Parathyroid adenoma (tissue), 2 donors: Measurements from ENCODE around the gene SLC12A2.
A peak's percentile ranks its signal among the peaks of the same experiment; 100 is the strongest.

Source experiments
- H2AFZ ChIP-seq: fragments of 300-600 bp; sonication (generic); one replicate; pipeline ENCODE4 v1.7.0; 2017; ENCODE audit warnings: antibody characterized with exemption, mild to moderate bottlenecking
- H3K27ac ChIP-seq: fragments of 300-600 bp; sonication (generic); one replicate; pipeline ENCODE4 v1.7.0; 2017
- H3K27me3 ChIP-seq: fragments of 300-600 bp; sonication (generic); one replicate; pipeline ENCODE4 v1.7.0; 2017; ENCODE audit warnings: low read length; ENCODE audit not compliant: control insufficient read depth, insufficient read depth
- H3K36me3 ChIP-seq: fragments of 300-600 bp; sonication (generic); one replicate; pipeline ENCODE4 v1.7.0; 2017; ENCODE audit warnings: low read length; ENCODE audit not compliant: control insufficient read depth, insufficient read depth
- H3K4me1 ChIP-seq: fragments of 300-600 bp; sonication (generic); one replicate; pipeline ENCODE4 v1.7.0; 2017; ENCODE audit warnings: control low read depth
- H3K4me2 ChIP-seq: fragments of 300-600 bp; sonication (generic); one replicate; pipeline ENCODE4 v1.7.0; 2017; ENCODE audit warnings: low read length
- H3K4me3 ChIP-seq: fragments of 300-600 bp; sonication (generic); one replicate; pipeline ENCODE4 v1.7.0; 2017; ENCODE audit warnings: low read depth, low read length
- H3K79me2 ChIP-seq: fragments of 300-600 bp; sonication (generic); one replicate; pipeline ENCODE4 v1.7.0; 2017; ENCODE audit warnings: control low read depth
- H3K9ac ChIP-seq: fragments of 300-600 bp; sonication (generic); one replicate; pipeline ENCODE4 v1.7.0; 2017; ENCODE audit warnings: mild to moderate bottlenecking
- H3K9me3 ChIP-seq: fragments of 300-600 bp; sonication (generic); one replicate; pipeline ENCODE4 v1.7.0; 2017; ENCODE audit warnings: low read length; ENCODE audit not compliant: control insufficient read depth
- TF ChIP-seq, protein P1 (sequence below): fragments of 300-600 bp; sonication (generic); IDR thresholded peaks from one replicate; pipeline ENCODE4 v1.7.0; 2017; ENCODE audit warnings: antibody characterized with exemption, mild to moderate bottlenecking
- donor health status: primary hyperparathyroidism.

SLC12A2 gene

DNA sequence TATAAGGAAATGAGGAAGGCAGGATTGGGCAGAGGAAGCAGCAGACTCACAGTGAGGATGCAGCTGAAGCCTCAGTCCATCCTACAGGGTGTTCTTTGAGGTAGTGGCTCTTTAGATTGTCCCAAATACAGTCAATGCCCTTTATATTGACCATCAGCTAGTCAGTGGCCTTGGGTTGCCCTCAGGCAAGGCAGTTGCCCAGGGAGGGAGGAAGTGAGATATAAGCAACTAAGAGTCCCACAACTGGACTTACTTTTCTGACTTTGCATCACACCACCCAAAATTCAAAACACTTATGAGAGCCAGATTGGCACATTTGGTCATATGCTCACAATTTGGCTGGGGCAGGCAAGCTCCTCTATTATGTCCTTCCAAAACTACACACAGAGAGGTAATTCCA lies 9.4 kb upstream of the SLC12A2 start:
- Histone ChIP-seq H3K4me3 (no peak overlapping the region), H2AFZ (no peak overlapping the region), H3K27ac (no peak overlapping the region), H3K79me2 (no peaks in the 10 kb centered on the region), H3K4me2 (no peak overlapping the region), H3K9ac (no peak overlapping the region), H3K27me3 (no peaks in the 10 kb centered on the region), H3K9me3 (no peaks in the 10 kb centered on the region), H3K4me1 (no peaks in the 10 kb centered on the region), H3K36me3 (no peaks in the 10 kb centered on the region)
- TF ChIP-seq, protein P1, sequence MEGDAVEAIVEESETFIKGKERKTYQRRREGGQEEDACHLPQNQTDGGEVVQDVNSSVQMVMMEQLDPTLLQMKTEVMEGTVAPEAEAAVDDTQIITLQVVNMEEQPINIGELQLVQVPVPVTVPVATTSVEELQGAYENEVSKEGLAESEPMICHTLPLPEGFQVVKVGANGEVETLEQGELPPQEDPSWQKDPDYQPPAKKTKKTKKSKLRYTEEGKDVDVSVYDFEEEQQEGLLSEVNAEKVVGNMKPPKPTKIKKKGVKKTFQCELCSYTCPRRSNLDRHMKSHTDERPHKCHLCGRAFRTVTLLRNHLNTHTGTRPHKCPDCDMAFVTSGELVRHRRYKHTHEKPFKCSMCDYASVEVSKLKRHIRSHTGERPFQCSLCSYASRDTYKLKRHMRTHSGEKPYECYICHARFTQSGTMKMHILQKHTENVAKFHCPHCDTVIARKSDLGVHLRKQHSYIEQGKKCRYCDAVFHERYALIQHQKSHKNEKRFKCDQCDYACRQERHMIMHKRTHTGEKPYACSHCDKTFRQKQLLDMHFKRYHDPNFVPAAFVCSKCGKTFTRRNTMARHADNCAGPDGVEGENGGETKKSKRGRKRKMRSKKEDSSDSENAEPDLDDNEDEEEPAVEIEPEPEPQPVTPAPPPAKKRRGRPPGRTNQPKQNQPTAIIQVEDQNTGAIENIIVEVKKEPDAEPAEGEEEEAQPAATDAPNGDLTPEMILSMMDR, result no peak

DNA sequence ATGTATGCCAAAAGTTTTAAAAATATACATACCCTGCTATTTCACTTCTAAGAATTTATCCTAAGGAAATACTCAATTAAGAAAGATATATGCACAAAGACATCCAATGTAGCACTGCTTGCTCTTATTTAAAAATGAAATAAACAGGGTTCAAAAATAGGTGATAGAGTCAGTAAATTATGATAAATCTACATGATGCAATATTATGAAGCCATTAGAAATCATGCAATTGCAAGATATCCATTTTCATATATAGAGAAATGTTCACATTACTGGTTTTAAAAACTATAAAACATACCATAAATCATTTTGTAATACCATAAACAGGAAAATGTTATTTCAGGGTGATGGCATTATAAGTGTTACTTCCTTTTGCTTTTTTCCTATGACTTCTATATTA lies 8.6 kb upstream of the SLC12A2 start:
- Histone ChIP-seq H3K36me3 (no peaks in the 10 kb centered on the region), H2AFZ (no peak overlapping the region), H3K27me3 (no peaks in the 10 kb centered on the region), H3K27ac (no peak overlapping the region), H3K9me3 (no peaks in the 10 kb centered on the region), H3K79me2 (no peaks in the 10 kb centered on the region), H3K4me2 (no peak overlapping the region), H3K9ac (no peak overlapping the region), H3K4me3 (no peak overlapping the region), H3K4me1 (no peaks in the 10 kb centered on the region)
- TF ChIP-seq, protein P1, result no peak

DNA sequence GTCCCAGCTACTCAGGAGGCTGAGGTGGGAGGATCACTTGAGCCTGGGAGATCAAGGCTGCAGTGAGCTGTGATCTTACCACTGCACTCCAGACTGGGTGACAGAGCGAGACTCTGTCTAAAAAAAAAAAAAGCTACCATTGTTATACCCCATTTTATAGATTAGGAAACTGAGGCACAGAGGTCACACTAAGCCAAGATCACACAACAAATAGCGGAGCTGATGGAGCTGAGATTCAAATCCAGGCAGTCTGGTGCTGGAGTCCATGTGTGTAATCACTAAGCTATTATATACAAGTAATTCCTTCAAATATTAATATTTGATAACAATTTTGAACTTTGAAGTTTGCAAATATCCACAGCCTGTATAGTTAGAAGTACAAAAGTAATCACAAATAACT lies 6.0 kb upstream of the SLC12A2 start:
- Histone ChIP-seq H3K4me1 (no peaks in the 10 kb centered on the region), H3K4me3 (no peak overlapping the region), H3K36me3 (no peaks in the 10 kb centered on the region), H3K27ac (no peak overlapping the region), H3K9me3 (no peaks in the 10 kb centered on the region), H3K27me3 (no peaks in the 10 kb centered on the region), H3K9ac (no peak overlapping the region), H3K4me2 (no peak overlapping the region), H3K79me2 (no peaks in the 10 kb centered on the region), H2AFZ (no peak overlapping the region)
- TF ChIP-seq, protein P1, result no peak

DNA sequence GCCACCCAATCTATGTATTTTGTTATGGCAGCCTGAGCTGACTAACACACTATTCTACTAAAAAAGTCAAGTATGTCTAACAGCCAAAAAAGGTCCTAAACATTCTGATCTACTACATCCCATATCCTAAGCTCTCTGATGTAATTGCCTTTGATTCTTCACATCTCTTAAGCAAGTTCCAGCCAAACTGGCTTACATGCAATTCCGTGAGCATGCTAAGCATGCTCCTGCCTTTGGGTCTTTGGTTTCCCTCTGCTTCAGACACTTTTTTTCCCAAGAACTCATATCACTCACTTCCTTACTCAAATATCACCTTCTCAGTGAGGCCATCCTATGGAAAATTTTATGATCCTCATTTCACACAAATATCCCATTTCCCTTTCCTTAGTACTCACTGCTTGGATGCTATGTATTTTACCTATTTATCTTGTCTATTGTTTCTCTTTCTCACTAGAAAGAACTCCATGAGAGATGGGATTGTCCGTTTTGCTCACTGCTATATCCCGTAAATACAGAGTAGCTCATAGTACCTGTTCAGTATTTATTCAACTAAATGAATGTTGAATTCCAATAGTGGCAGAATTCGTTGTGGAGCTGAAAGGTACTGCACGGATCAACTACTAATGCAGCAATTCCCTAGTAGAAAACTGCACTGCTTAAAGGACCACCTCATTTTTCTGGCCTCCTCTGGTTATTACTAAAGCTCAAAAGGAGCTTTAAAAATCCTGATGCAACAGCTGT lies 2.3 kb upstream of the SLC12A2 start:
- Histone ChIP-seq H3K27ac (peak overlapping the region; percentile 17), H3K4me3 (no peak overlapping the region), H3K4me1 (peaks cover 7% of the 10 kb centered on the region), H3K27me3 (no peaks in the 10 kb centered on the region), H3K4me2 (no peak overlapping the region), H3K9me3 (no peaks in the 10 kb centered on the region), H3K9ac (no peak overlapping the region), H3K36me3 (no peaks in the 10 kb centered on the region), H2AFZ (no peak overlapping the region), H3K79me2 (peaks cover 6% of the 10 kb centered on the region)
- TF ChIP-seq, protein P1, result no peak

DNA sequence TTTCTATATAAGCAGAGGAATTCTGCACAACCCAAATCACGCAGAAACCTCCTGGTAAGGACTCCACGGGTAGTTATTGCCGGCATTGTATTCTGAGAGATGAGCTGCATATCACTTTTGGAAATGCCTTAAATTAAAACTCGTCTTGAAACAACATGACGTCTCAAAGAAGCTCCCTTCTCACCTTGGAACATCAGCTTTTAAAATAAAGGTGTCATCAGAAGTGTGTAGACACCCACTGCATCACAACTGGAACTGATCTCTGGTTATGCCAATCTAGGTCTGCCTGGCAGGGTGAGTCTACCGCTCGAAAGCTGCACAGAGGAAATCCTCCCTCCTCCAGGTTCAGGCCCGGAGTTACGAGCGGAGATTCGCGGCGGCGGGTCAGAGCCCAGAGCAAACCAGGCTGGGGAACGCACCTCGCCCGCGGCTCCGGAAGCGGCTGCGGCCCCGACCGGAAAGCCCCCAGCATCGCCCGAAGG lies 974 bp upstream of the SLC12A2 start:
- H3K27ac ChIP-seq, result peak overlapping the region; percentile 91
- no peaks in the 10 kb centered on the region for H3K9me3 ChIP-seq
- H3K9ac ChIP-seq, result peak overlapping the region; percentile 61
- H2AFZ ChIP-seq, result peak overlapping the region; percentile 91
- H3K79me2 ChIP-seq, result peaks cover 9% of the 10 kb centered on the region
- peak overlapping the region; percentile 80 for H3K4me2 ChIP-seq
- H3K4me3 ChIP-seq, result peak overlapping the region; percentile 82
- TF ChIP-seq, protein P1, result no peak
- H3K4me1 ChIP-seq, result peaks cover 7% of the 10 kb centered on the region
- H3K27me3 ChIP-seq, result no peaks in the 10 kb centered on the region
- H3K36me3 ChIP-seq, result no peaks in the 10 kb centered on the region
